H1 (cell line): ENCODE measurements around the gene CGB2. TPM values are rescaled to one million over a fixed set of nuclear protein-coding genes. Genes with fewer than 3 reads are reported as not detected.

Experiments
- CTCF ChIA-PET: fragments of 300-600 bp; sonication (Branson Sonifier 250); formaldehyde crosslinking; loops from one replicate; lab custom pipeline; 2021; ENCODE audit not compliant: partially characterized antibody; lab: Charles Lee
- POLR2A ChIA-PET: fragments of 300-600 bp; sonication (Branson Sonifier 250); formaldehyde crosslinking; loops from one replicate; lab custom pipeline; 2021; ENCODE audit warnings: inconsistent platforms; ENCODE audit not compliant: partially characterized antibody; lab: Charles Lee
- DNase-seq, 2 experiments: peaks; one replicate each; pipeline versions ENCODE4 v3.0.0 to v3.0.0-alpha.2; 2010 to 2022; ENCODE audit warnings: low spot score in 2 of 2, low read depth in 1 of 2, mixed read lengths in 1 of 2
- FAIRE-seq: peaks from 2 replicates; lab custom pipeline; 2011; peaks lifted over from hg19 to GRCh38; lab: Jason Lieb, UNC
- H2AFZ ChIP-seq: 2 replicates; pipeline ENCODE4 v1.8.1; 2012; ENCODE audit warnings: low read length, inconsistent platforms
- H2AK5ac ChIP-seq: 2 replicates; pipeline ENCODE4 v1.6.1; 2013; ENCODE audit warnings: low read depth, low read length
- H2BK120ac ChIP-seq: replicated peaks from 2 replicates; pipeline ENCODE3; 2013; ENCODE audit warnings: low read depth, low read length, inconsistent platforms
- H2BK12ac ChIP-seq: 2 replicates; pipeline ENCODE4 v1.6.1; 2013; ENCODE audit warnings: low read depth, low read length
- H2BK15ac ChIP-seq: 2 replicates; pipeline ENCODE4 v1.6.1; 2013; ENCODE audit warnings: low read length
- H2BK20ac ChIP-seq: 2 replicates; pipeline ENCODE4 v1.6.1; 2013; ENCODE audit warnings: low read length
- H2BK5ac ChIP-seq: 2 replicates; pipeline ENCODE4 v1.6.1; 2013; ENCODE audit warnings: low read depth, low read length
- H3K14ac ChIP-seq: 2 replicates; pipeline ENCODE4 v1.6.1; 2013; ENCODE audit warnings: inconsistent platforms; ENCODE audit not compliant: insufficient read length
- H3K18ac ChIP-seq: 2 replicates; pipeline ENCODE4 v1.6.1; 2013; ENCODE audit warnings: low read length; ENCODE audit errors: extremely low read depth
- H3K23ac ChIP-seq: 2 replicates; pipeline ENCODE4 v1.6.1; 2013; ENCODE audit warnings: inconsistent platforms; ENCODE audit not compliant: insufficient read length
- H3K23me2 ChIP-seq: 2 replicates; pipeline ENCODE4 v1.6.1; 2013; ENCODE audit warnings: low read depth, low read length
- H3K27ac ChIP-seq: 2 replicates; pipeline ENCODE4 v1.6.1; 2011; ENCODE audit warnings: low read depth, low read length, inconsistent platforms
- H3K27me3 ChIP-seq, 4 experiments: replicated peaks in 1 of 4; 1 replicate in 1 of 4; 2 replicates in 3 of 4; pipeline versions ENCODE4 v1.6.1 to v1.8.1; 2011 to 2013; ENCODE audit warnings: low read length in 3 of 4, mild to moderate bottlenecking in 3 of 4, inconsistent platforms in 2 of 4, mixed read lengths in 2 of 4, moderate library complexity in 1 of 4; ENCODE audit not compliant: control insufficient read depth in 3 of 4, insufficient read depth in 3 of 4; ENCODE audit errors: extremely low read depth in 1 of 4
- H3K36me3 ChIP-seq, 4 experiments: 2 replicates each; pipeline versions ENCODE4 v1.6.1 to v1.8.1; 2011 to 2013; ENCODE audit warnings: mild to moderate bottlenecking in 4 of 4, low read length in 3 of 4, moderate library complexity in 2 of 4, control low read depth in 1 of 4, inconsistent platforms in 1 of 4; ENCODE audit not compliant: insufficient read depth in 4 of 4, control insufficient read depth in 2 of 4
- H3K4ac ChIP-seq: replicated peaks from 2 replicates; pipeline ENCODE3; 2013; ENCODE audit warnings: low read length, low read depth, mixed read lengths, inconsistent platforms; ENCODE audit not compliant: insufficient read length
- H3K4me1 ChIP-seq, 4 experiments: replicated peaks in 1 of 4; 1 replicate in 1 of 4; 2 replicates in 3 of 4; pipeline versions ENCODE4 v1.6.1 to v1.8.1; 2011 to 2013; ENCODE audit warnings: low read length in 3 of 4, inconsistent platforms in 2 of 4, mixed read lengths in 1 of 4; ENCODE audit not compliant: insufficient read depth in 4 of 4, control insufficient read depth in 3 of 4
- H3K4me2 ChIP-seq, 2 experiments: 2 replicates each; pipeline versions ENCODE4 v1.6.1 to v1.8.1; 2011 to 2013; ENCODE audit warnings: low read depth in 2 of 2, low read length in 2 of 2, control low read depth in 1 of 2, inconsistent platforms in 1 of 2, mild to moderate bottlenecking in 1 of 2; ENCODE audit not compliant: insufficient read depth in 1 of 2
- H3K4me3 ChIP-seq, 4 experiments: fragments of 200-600, 300-600 bp in 1 of 4; sonication (generic), shearing (Covaris generic), sonication (Bioruptor Twin) in 1 of 4; 2 replicates each; pipeline versions ENCODE4 v1.5.1 to v1.8.1; 2011 to 2016; ENCODE audit warnings: low read length in 4 of 4, low read depth in 3 of 4, control low read depth in 2 of 4, inconsistent platforms in 2 of 4, mild to moderate bottlenecking in 2 of 4, mixed read lengths in 1 of 4, moderate library complexity in 1 of 4; ENCODE audit not compliant: insufficient read depth in 2 of 4; ENCODE audit errors: extremely low read depth in 1 of 4
- H3K56ac ChIP-seq: replicated peaks from 2 replicates; pipeline ENCODE3; 2013; ENCODE audit warnings: low read depth, mild to moderate bottlenecking, mixed read lengths, low read length, inconsistent platforms; ENCODE audit not compliant: insufficient read length
- H3K79me1 ChIP-seq: 2 replicates; pipeline ENCODE4 v1.6.1; 2013; ENCODE audit warnings: low read depth, low read length, control low read depth
- H3K79me2 ChIP-seq, 2 experiments: 2 replicates each; pipeline versions ENCODE4 v1.6.1 to v1.8.1; 2012 to 2013; ENCODE audit warnings: low read length in 2 of 2, mild to moderate bottlenecking in 2 of 2, inconsistent platforms in 1 of 2; ENCODE audit not compliant: insufficient read depth in 2 of 2, control insufficient read depth in 1 of 2
- H3K9ac ChIP-seq, 4 experiments: replicated peaks in 1 of 4; 1 replicate in 1 of 4; 2 replicates in 3 of 4; pipeline versions ENCODE4 v1.6.1 to v1.8.1; 2011 to 2013; ENCODE audit warnings: low read depth in 3 of 4, low read length in 3 of 4, control low read depth in 2 of 4, mild to moderate bottlenecking in 2 of 4, moderate library complexity in 2 of 4, inconsistent platforms in 1 of 4; ENCODE audit errors: extremely low read depth in 1 of 4
- H3K9me3 ChIP-seq, 2 experiments: 2 replicates each; pipeline versions ENCODE4 v1.6.1 to v1.8.1; 2012 to 2013; ENCODE audit warnings: mild to moderate bottlenecking in 2 of 2, moderate library complexity in 2 of 2, control low read depth in 1 of 2, inconsistent platforms in 1 of 2, low read depth in 1 of 2, low read length in 1 of 2, mixed read lengths in 1 of 2; ENCODE audit not compliant: insufficient read depth in 2 of 2
- H4K20me1 ChIP-seq, 2 experiments: replicated peaks in 1 of 2; 2 replicates each; pipeline versions ENCODE3 to v1.8.1; 2011 to 2013; ENCODE audit warnings: inconsistent platforms in 2 of 2, low read length in 2 of 2, mild to moderate bottlenecking in 1 of 2; ENCODE audit not compliant: insufficient read depth in 2 of 2, control insufficient read depth in 1 of 2
- H4K5ac ChIP-seq: 2 replicates; pipeline ENCODE4 v1.6.1; 2013; ENCODE audit warnings: low read length, low read depth, mixed read lengths, inconsistent platforms; ENCODE audit not compliant: insufficient read length
- H4K8ac ChIP-seq: 2 replicates; pipeline ENCODE4 v1.8.0; 2013; ENCODE audit warnings: mild to moderate bottlenecking, moderate library complexity, low read length, inconsistent platforms; ENCODE audit not compliant: insufficient read depth; ENCODE audit errors: extremely low read depth
- H4K91ac ChIP-seq: replicated peaks from 2 replicates; pipeline ENCODE3; 2013; ENCODE audit warnings: low read length, mixed read lengths, inconsistent platforms; ENCODE audit not compliant: insufficient read length
- EZH2 ChIP-seq: fragments of 200-600 bp; sonication (generic); IDR thresholded peaks from 2 replicates; pipeline ENCODE4 v1.7.1; 2012; ENCODE audit warnings: low read depth, mild to moderate bottlenecking, moderate library complexity, low read length, inconsistent platforms; ENCODE audit not compliant: severe bottlenecking
- GABPA ChIP-seq: IDR thresholded peaks from 2 replicates; pipeline ENCODE4 v1.6.1; 2011; ENCODE audit warnings: mild to moderate bottlenecking, low read length, moderate library complexity, borderline replicate concordance; ENCODE audit not compliant: insufficient read depth
- SIN3A ChIP-seq, 2 experiments: IDR thresholded peaks in 1 of 2; conservative IDR thresholded peaks in 1 of 2; 2 replicates each; pipeline ENCODE4 v1.6.1; 2011 to 2012; ENCODE audit warnings: low read length in 2 of 2, improper control_type of control experiment in 1 of 2, low read depth in 1 of 2, mild to moderate bottlenecking in 1 of 2
- WGBS, 2 experiments: shearing (Covaris generic) in 1 of 2; methylation state at CpG; one replicate each; pipeline versions ENCODE4 v1.1.6 to v1.1.7; 2013 to 2015; ENCODE audit warnings: low lambda C conversion rate in 2 of 2, mixed read lengths in 2 of 2, inconsistent platforms in 1 of 2, low coverage in 1 of 2, missing lambda C conversion rate in 1 of 2; ENCODE audit not compliant: insufficient replicate concordance in 2 of 2, insufficient coverage in 1 of 2, insufficient read length in 1 of 2; ENCODE audit errors: extremely low coverage in 1 of 2, missing lambda C conversion rate in 1 of 2; 5-methylcytosine and 5-hydroxymethylcytosine counted together
- polyA plus RNA-seq, 7 experiments: library from polyadenylated mRNA; depleted of rRNA in 3 of 7; stranded (reverse) in 5 of 7; unstranded in 2 of 7; fragments of >200 nt in 5 of 7; fragments of 200-250 nt in 2 of 7; gene quantifications; 1 replicate in 5 of 7; 2 replicates in 1 of 7; 4 replicates in 1 of 7; pipeline versions ENCODE4 v1.2.1 to v1.2.3, GENCODE V29; 2011 to 2013; ENCODE audit warnings: missing spikeins in 2 of 7, mixed read lengths in 2 of 7
- total RNA-seq: library from RNA; stranded (reverse); fragmentation: NEBNext Ultra II Directional; extraction: Animal tissue kit (Norgen Biotek cat#: 25700); gene quantifications from 2 replicates; pipeline ENCODE4 v1.2.1, GENCODE V29; 2021

CGB2 gene
- total and polyA plus RNA-seq, 2 of the 8 experiments (the other 6 are each of a cell fraction or from before 2014, with no cell fraction given): 0.71 to 3.2 TPM

DNA sequence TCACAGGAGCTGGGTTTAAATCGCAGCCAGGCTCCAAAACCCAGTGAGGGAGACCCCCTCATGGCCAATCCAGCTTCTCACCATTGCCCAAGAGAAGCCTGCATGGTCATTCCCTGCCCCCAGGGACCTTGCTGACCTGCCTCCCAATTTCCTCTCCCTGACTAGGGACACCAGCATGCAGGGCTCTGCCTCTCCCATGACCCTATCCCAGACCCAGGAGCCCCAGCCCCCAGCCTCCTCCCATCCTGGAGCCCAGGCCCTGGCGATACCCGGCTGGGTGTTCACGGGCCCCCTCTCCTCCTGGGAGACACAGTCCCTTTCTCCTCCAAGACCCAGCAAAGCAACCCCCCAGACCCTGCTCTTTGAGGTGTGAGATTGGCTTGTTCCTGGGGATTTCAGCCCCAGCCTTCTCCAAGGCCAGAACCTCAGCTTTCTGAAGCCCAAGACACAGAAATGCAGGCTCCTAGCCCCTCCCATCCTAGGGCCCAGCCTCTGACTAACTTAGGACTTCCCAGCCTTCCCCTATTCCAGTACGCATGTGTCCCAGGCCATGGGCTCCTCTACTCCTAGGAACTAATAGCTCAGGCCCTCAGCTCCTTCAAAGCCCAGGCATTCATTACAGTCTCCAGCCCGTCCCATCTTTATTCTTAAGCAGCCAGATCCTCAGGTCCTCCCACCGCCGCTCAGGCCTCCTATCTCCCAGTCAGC lies 39.7 kb upstream of the CGB2 start:
- H2BK120ac ChIP-seq: no peak overlapping the region
- POLR2A ChIA-PET: interaction anchor here (1.2 to 4.4 kb wide), 10 partner anchors 9 to 155 kb away, joined by 3 to 37 read pairs (median 4); partner anchors contain the start of genes FTL, NUCB1 and PPP1R15A
- H2BK12ac ChIP-seq: no peak overlapping the region
- H3K79me2 ChIP-seq: peaks cover 11 to 31% of the 10 kb centered on the region in 2 experiments; a peak in 3 of 4 replicates
- FAIRE-seq (no peak), DNase-seq (no peak)
- H3K4ac ChIP-seq: no peak overlapping the region
- no peak overlapping the region for H2BK20ac ChIP-seq
- H4K91ac ChIP-seq: no peak overlapping the region
- no peak overlapping the region; the same call in 1 of the 2 replicates for H3K18ac ChIP-seq
- H4K5ac ChIP-seq: peak overlapping the region; percentile 50
- no peak overlapping the region for H2BK15ac ChIP-seq
- 47% methylated on average over 7 of the region's 8 CpGs; no CpG with 5 or more reads in 1 of the 2 experiments for WGBS, 2 experiments
- H2AFZ ChIP-seq: no peak overlapping the region
- no peak overlapping the region for H3K23ac ChIP-seq
- H3K9ac ChIP-seq: peak overlapping the region in 3 of 4 experiments; percentile 25 to 75 (median 73); a peak in 5 of 7 replicates
- H3K79me1 ChIP-seq: peaks cover 15% of the 10 kb centered on the region
- H3K27me3 ChIP-seq: no peaks in the 10 kb centered on the region
- no peaks in the 10 kb centered on the region for H3K9me3 ChIP-seq
- no peak overlapping the region for H3K27ac ChIP-seq
- H3K23me2 ChIP-seq: peaks cover 8% of the 10 kb centered on the region; the same call in 1 of the 2 replicates
- H3K56ac ChIP-seq: no peak overlapping the region
- H2AK5ac ChIP-seq: no peak overlapping the region
- no peak overlapping the region for H3K14ac ChIP-seq
- peaks cover 0 to 13% (median 5%) of the 10 kb centered on the region in 4 experiments; a peak in 4 of 8 replicates for H3K36me3 ChIP-seq
- H4K20me1 ChIP-seq: peaks cover 0 to 13% of the 10 kb centered on the region in 2 experiments
- 0 out of 4 replicates have a peak, but pooled peaks of 1 of the 2 experiments have one; percentile 18 for TF ChIP-seq SIN3A (conservative IDR thresholded peaks at IDR 0.05 in 1 of 2, IDR thresholded peaks at IDR 0.05 in 1 of 2; ENCODE audit: low read depth in 1 of 2, low read length in 2 of 2)
- TF ChIP-seq EZH2: no peak
- no peak for TF ChIP-seq GABPA
- TF ChIP-seq, all 59 proteins: peak for 1
- H3K4me1 ChIP-seq: peaks cover 0 to 3% (median 0%) of the 10 kb centered on the region in 4 experiments; a peak in 2 of 7 replicates
- CTCF ChIA-PET: interaction anchor here (0.6 to 2.6 kb wide), 14 partner anchors 10 to 187 kb away, joined by 3 to 19 read pairs (median 4); partner anchors contain the start of gene HSD17B14
- peak overlapping the region; percentile 87 to 91 for H3K4me2 ChIP-seq
- peak overlapping the region; percentile 35; the same call in 1 of the 2 replicates for H2BK5ac ChIP-seq
- H3K4me3 ChIP-seq: peak overlapping the region; percentile 66 to 97 (median 92)
- H4K8ac ChIP-seq: no peak overlapping the region
